Brain pericyte (primary cell): ENCODE measurements around the gene GPR33.
"Not testable (repeated sequence)": the region's sequence is repeated elsewhere in the genome, so short reads cannot be mapped to it uniquely, and the experiment has no call there.

Experiments used
- DNase-seq: peaks from one replicate; pipeline ENCODE4 v3.0.0-alpha.2; 2012; ENCODE audit warnings: low read depth, low spot score

GPR33 gene, protein sequence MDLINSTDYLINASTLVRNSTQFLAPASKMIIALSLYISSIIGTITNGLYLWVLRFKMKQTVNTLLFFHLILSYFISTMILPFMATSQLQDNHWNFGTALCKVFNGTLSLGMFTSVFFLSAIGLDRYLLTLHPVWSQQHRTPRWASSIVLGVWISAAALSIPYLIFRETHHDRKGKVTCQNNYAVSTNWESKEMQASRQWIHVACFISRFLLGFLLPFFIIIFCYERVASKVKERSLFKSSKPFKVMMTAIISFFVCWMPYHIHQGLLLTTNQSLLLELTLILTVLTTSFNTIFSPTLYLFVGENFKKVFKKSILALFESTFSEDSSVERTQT

DNA sequence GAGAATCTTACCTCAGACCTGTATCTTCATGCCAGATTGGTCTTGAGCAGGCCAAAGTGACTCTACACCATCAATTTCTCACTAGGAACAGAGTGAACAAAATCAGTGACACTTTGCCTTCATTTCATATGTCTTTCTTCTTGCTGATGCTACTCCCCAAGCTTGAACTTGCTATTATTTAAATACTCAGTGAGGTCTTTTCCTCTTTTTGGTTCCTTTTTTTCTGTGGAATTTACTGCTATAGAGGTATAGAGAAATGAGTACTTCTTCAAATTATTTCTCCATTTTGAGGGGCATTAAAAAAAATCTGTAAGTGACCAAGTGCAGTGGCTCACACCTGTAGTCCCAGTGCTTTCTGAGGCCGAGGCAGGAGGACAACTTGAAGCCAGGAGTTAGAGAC is at the start of gene GPR33:
TSS of gene GPR33 (minus strand) at position 154 of the 400 bp plus-strand sequence. CDS start 4,074 bp downstream, outside the sequence.
- no peak for DNase-seq

DNA sequence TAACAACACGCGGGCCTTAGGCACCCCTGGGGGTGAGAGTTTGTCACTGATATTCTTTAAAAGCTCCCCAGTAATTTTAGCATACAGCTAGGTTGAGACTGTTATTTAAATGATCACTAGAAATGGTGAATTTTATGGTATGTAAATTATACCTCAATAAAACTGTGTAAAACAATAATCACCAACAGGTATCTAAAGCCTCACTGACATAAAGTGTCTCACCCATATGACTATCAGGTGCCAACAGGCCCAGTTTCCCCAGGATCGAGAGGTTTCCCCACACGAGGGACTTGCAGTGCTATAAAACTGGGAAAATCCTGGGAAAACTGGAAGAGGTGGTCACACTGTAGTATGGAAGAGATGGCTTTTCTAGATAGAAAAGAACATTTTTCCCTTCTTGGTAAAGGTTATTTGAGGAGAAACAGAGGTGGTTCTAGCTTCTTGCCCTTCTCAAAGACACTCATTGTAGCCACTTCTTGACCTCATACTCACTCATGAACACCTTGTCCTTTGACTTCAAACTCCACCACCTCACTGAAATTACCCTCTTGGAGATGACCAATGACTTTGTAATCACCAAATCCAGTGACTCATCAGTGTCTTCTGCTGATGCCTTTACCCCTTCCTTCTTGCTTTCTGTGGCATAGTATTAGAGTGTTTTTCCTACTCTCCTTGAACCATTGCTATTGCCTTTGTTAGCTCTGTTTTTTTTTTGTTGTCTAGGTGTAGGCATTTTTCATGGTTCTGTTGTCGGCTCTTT is 48.5 kb upstream of the GPR33 start:
- DNase-seq: no peak

DNA sequence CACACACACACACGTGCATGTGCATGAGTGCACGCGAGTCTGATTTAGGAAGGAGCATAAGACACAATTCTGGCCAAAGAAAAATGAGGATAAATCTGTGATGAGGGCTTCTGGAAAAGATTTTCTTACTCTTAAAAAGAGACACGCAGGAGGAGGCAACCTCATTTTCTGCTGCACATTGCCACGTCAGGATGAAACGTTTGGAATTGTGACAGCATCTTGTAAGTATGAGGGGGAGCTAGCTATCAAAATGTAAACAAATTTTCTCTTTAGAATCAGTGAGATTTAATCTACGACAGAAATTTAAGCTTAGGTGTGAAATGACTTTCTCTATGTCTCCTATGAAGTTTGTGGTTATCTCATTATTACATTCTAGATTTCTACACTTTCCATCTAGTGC is 42.3 kb upstream of the GPR33 start:
- DNase-seq: no peak

DNA sequence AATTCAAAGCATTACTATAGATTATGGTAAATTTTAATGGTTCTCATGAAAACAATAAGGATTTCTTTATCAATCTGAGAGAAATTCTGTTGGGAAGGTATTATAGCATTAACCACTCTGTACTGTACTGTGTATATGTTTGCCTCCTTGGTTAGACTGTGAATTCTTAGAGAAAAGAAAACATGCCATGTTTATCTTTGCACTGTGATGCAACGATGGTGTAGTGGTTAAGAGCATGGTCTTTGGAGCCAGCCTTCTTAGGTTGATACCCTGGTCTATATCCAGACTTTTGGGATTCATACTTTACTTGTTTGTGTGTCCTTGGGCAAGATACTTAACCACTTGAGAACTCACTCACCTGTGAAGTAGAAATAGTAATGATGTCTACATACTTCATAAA is 41.2 kb upstream of the GPR33 start:
- no peak for DNase-seq

DNA sequence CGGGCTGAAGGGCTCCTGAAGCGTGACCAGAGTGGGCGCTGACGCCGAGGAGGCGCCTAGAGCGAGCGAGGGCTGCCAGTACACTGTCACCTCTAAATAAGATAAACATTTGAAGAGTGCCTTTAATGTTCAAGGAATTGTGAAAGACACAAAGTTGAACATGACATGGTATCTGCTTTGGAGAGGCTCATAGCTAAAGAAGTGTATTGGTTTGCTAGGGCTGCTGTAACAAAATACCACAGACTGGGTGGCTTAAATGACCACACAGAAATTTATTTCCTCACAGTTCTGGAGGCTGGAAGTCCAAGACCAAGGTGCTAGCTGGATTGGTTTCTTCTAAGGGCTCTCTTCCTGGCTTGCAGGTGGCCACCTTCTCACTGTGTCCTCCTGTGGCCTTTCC is 39.7 kb upstream of the GPR33 start:
- no peak for DNase-seq

DNA sequence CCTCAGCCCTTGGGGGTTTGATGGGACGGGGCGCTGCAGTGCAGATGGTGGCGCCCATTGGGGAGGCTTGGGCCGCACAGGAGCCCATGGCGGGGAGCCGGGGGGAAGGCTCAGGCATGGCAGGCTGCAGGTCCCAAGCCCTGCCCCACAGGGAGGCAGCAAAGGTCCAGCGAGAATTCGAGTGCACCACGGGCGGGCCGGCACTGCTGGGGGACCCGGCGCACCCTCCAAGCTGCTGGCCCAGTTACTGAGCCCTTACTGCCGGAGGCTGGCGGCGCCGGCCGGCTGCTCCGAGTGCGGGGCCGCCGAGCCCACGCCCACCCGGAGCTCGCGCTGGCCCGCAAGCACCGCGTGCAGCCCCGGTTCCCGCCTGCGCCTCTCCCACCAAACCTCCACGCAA is 39.2 kb upstream of the GPR33 start:
- DNase-seq: no peak

DNA sequence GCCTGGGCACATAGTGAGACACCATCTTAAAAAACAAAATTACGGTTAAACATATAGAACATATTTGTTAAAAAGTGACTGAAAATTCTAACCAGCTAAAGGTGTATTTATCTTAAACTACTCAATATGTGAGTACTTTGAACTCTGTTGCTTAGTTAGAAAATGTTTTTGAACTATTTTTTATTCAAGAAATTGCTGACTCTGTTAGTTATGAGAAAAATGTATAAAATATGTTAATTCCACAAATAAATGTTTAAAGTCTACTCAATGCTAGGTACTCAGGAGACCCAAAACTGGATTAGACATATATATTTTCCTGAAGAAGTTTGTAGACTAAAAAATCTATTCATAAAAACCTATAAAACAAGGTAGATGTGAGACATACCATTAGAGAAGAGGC is 23.0 kb upstream of the GPR33 start:
- no peak for DNase-seq

DNA sequence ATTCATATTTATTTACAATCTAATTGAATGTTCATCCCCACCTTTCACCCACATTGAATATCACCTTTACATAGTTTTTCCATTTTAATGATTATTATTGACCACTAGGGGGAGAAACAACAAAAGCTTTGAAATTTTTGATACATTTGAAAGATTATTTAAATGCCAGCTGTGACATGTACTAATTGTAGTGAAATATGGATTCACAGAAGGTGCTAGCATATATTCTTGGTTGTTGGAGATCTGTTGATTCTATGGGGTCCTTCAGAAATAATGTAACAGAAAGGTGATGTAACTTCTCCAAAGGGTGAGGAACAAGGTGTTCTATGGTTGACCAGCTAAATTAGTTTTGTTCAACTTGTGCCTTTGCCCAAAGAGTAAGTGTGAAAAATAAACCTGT is 22.4 kb upstream of the GPR33 start:
- no peak for DNase-seq

DNA sequence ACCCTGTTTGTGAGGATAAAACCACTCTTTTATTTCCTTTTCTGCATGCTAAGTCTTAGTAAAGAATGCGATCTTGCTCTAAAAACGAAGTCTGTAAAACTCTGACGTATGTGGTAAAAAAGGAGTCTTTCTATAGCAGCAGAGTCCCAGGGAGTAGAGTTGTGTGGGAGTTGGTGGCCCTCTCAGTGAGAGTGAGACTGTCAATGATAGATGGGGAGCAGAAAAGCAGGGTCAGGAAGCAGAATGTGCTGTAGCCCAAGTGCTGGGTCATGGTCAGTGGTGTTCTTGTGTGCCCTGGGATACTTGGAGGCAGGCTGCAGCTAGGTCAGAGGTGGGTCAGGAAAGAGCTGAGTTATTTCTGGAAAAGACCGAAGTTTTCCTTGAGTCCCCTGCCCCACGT is 20.3 kb upstream of the GPR33 start:
- no peak for DNase-seq

DNA sequence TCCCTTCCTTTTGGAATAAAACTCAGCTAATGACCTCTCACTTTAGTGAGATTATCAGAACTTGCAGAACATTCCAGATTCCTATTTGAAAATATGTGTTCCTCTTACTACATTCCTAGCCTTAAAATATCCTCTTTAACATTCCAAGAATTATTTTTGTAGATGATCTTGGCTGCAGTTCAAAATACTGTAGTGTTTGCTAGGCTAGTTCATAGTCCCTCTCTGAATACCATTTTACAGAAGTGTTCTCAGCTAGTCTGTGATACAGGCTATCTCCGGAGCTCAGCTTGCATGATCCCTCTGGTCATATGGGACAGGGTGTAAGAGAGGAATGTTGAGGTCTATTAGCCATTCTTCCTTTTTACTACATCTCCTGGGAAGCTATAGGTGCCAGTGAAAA is 17.6 kb upstream of the GPR33 start:
- no peak for DNase-seq

DNA sequence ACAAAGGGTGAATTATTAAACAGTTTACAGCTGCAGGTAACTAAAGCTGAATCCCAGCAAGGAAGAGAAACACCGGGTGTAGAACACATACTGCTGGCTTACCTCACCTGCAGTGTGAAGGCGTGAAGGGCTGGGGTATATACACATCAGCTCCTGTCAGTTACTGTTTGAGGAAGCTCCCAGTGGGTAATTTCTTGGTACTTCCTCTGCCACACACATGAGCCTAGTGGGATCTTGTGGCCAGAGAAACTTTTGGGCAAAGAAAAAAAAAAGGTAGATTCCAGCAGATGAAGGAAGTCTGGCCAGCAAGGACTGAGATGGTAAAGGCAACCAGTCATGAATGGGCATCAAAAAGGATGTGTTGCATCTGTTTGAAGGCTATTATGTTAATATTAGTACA is 14.0 kb upstream of the GPR33 start:
- no peak for DNase-seq

DNA sequence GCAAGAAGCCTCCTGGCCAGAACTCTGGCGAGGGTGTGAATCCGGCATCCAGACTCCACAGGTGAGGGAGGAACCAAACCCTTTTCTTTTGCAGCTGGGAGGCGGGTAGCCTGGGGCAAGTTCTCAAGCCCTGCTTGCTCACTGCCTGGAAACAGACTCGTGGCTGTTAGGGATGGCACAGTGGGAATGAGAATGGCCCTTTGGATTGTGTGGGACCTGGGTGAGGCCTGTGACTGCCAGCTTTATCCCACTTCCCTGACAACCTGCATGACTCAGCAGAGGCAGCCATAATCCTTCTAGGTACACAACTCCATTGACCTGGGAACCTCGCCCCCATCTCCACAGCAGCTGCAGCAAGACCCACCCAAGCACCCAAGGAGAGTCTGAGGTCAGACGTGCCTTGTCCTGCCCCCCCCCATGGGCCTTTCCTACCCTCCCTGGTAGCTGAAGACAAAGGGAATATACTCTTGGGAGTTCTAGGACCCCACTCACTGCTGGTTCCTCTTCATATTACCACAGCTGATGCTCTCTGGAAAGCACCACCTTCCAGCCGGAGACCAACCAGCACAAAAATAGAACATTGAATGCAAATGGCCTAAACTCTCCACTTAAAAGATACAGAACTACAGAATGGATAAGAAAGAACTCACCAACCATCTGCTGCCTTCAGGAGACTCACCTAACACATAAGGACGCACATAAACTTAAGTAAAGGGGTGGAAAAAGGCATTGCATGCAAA is 5.1 kb upstream of the GPR33 start:
- no peak for DNase-seq

DNA sequence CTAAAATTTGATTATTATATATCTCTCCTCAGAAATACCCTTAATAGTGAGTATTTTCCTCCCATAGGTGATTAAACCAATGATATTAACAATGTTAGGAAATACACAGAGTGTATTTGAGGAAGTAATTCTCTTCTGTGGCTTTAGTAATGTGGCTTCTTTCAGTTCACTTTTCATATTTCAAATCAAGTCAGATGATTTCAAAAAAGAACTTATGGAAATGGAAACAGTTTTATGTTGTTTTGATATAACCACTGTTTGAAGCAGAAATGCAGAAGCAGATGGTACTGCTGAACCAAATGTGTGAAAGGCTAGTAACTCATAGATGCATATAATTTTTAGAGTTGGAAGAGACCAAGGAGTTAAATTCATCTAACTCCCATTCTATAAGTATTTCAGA is 1.9 kb upstream of the GPR33 start:
- no peak for DNase-seq

DNA sequence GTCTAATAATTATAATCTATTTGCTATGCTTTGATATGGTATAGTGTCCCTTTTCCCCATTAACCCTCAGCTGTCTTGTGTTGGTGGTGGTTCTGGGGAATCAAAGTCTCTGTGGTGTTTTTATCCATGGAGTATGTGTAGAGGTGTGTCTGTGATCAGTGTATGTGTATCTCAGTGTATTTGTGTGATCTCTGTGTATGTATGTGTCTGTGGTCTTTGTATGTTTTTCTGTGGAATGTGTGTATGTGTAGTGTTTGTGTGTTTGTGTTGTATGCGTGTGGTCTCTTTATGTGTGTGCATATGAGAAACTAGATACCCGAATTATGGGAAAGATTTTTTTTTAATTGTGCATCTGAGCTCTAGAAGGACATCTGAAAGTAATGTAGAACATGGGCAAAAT is 1.1 kb downstream of the GPR33 start:
- no peak for DNase-seq

DNA sequence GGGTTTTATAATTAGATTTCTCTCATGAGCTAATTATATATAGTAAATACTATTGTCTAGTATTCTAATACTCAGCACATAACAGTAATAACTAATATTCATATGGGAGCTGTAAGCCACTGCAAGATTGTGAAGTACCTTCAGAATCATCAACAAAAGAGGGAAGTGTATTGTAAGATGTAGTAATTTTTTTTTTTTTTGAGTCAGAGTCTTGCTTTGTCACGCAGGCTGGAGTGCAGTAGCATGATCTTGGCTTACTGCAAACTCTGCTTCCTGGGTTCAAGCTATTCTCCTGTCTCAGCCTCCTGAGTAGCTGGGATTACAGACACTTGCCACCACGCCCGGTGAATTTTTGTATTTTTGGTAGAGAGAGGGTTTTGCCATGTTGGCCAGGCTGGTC is 3.1 kb downstream of the GPR33 start:
- DNase-seq: no peak

DNA sequence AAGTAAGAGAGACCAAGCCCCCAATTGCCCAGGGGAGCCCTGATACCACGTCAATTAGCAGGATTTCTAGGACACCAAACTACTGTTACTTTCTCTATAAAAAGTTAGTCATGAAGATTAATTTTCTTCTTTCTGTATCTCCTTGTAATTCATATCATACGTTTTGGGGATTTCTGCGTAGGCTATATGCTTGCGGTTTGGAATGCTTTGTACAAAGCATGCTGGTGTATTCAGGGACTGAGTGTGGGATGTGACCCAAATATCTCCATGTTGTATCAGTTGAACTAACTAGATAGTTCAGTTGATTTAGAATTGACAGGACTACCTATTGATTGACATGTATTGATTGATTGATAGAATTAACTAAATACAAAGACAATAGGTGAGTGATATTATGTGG is 7.7 kb downstream of the GPR33 start:
- DNase-seq: no peak

DNA sequence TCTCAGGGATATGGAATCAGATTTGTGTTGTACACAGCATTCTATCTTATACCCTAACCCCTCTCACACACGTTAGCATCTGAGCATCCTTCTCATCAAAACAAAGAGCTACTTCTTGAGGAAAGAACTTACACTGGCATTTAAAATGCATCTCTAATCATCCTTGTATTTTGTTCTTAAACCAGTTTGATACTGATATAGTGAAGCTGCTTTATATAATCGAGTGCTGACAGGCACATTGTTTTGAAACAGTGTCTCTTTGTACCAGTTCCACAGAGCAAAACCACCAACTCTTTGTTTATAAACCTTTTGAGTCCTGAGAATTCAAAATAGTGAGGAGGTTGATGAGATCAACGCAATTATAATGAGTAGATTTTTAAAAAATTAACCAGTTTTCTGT is 8.8 kb downstream of the GPR33 start:
- DNase-seq: no peak

DNA sequence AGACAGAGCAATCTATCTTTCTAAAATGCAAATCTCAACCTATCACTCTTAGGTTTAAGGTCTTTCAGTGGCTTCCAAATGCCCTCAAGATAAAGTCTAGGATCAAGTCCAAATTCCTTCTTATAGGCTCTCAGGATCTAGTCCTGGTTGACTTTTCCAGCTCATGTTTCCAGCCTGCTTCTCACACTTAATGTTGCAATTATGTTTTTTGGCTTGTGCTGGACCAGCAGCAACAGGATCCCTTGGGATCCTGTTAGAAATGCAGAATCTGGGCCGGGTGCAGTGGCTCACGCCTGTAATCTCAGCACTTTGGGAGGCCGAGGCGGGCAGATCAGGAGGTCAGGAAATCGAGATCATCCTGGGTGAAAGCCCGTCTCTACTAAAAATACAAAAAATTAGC is 10.6 kb downstream of the GPR33 start:
- DNase-seq: no peak

DNA sequence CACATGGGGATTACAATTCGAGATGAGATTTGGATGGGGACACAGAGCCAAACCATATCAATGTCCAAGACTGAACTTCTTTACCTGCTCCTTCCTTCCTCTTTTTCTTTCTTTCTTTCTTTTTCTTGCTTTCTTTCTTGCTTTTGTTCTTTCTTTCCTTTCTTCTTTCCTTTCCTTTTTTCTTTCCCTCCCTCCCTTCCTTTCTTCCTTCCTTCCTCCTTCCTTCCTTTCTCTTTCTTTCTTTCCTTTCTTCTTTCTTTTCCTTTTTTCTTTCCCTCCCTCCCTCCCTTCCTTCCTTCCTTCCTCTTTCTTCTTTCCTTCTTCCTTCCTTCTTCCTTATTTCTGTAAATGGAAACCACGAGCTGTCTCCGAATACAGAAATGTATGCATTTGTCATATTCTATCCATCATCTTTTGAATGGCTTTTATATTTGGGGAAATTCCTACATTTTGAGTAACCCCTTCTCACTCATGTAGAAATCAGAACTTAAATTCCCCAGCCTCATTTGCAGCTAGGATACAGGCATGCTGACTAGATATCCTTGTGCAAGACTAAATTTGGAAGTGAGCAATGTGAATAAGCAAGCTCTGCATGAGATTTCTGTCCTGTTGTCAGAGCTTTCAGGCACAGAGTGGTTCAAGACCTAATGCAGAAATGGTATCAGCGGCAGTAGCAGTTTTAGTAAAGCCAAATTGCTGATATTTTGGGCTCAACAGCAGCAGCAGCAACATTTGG is 11.5 kb downstream of the GPR33 start:
- DNase-seq: no peak

DNA sequence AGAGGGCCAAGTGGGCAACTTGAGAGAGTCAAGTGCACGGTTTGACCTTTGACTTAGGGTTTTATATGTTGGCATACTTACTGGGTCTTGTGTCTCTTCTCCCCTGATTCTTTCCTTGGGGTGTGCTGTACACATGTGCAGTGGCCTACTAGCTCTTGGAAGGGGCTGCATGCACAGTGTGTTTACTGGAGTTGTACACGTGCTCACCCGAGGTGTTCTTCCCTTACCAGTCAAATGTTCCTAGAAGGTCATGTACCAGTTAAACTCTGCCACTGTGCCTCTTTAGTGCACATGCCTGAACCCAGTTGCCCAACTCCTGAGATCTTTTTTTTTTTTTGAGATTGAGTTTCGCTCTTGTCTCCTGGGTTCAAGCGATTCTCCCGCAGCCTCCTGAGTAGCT is 21.3 kb downstream of the GPR33 start:
- no peak for DNase-seq

DNA sequence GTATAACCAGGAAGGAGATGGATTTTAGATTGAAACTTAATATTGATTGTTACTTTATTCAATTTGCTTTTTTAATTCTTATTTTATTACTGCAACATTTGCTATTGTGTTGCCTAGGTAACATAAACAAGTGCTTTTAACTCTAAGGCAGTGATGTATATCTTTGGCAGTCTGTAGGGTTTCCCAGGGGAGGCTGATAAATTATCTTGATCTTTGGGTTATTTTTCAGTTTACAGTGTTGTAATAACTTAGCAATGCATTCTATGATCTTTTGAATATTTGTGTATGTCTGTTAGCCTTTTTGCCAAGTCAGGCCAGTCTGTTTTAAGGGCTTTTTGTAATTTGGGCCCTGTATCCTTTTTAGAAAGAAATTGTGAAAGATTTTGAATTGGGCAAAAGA is 22.7 kb downstream of the GPR33 start:
- DNase-seq: no peak

DNA sequence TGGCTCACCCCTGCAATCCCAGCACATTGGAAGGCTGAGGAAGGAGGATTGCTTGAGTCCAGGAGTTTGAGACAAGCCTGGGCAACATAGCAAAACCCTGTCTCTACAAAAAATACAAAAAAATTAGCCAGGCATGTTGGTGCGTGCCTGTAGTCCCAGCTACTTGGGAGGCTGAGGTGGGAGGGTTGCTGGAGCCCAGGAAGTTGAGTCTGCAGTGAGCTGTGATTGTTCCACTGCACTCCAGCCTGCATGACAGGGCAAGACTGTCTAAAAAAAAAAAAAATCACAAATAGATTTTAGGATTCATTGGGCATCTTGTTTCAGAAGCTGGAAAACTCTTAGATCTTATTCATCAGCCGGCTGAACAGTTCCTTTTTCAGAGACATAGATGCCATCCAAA is 25.4 kb downstream of the GPR33 start:
- not testable (repeated sequence) for DNase-seq
